NOMO-1 treated with dmso at 0.1 percent for 144 hours (cell line): ENCODE results near the gene NDUFB2.
A peak's percentile ranks its signal among the peaks of the same experiment; 100 is the strongest.
"Not testable (repeated sequence)": the region's sequence is repeated elsewhere in the genome, so short reads cannot be mapped to it uniquely, and the experiment has no call there.

ENCODE experiments used
- DNase-seq: peaks from one replicate; lab custom pipeline; 2025; ENCODE audit not compliant: unreplicated experiment; lab: John Stamatoyannopoulos, UW

NDUFB2 gene

DNA sequence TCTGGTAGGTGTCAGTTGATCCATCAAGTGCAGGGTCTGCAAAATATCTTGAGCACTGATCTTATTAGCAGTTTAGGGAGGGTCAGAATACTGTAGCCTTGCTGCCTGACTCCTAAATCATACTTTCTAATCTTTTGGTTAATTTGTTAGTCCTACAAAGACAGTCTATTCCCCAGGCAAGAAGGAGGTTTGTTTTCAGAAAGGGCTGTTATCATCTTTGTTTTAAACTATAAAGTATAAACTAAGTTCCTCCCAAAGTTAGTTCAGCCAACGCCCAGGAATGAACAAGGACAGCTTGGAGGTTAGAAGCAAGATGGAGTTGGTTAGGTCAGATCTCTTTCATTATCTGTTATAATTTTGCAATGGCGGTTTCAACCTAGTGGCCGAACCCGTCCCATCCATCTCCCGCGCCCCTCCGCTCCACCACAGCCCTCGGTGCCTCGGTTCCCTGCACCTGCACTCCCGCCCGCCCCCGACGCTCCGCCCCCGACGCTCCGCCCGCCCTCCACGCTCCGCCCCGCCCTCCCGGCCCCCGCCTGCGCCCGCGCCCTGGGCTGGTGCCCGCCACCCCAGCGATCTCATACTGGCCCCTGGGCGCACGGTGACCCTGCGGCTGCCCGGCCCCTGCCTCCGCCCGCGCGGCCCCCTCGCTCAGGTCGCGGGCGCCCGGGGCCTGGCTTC lies 24.0 kb upstream of the NDUFB2 start, which contains the start of gene ADCK2:
ADCK2 (plus strand) TSS at position 564 of the 681 bp plus-strand sequence. CDS start 386 bp downstream, outside the sequence.
- DNase-seq, result peak; percentile 20

DNA sequence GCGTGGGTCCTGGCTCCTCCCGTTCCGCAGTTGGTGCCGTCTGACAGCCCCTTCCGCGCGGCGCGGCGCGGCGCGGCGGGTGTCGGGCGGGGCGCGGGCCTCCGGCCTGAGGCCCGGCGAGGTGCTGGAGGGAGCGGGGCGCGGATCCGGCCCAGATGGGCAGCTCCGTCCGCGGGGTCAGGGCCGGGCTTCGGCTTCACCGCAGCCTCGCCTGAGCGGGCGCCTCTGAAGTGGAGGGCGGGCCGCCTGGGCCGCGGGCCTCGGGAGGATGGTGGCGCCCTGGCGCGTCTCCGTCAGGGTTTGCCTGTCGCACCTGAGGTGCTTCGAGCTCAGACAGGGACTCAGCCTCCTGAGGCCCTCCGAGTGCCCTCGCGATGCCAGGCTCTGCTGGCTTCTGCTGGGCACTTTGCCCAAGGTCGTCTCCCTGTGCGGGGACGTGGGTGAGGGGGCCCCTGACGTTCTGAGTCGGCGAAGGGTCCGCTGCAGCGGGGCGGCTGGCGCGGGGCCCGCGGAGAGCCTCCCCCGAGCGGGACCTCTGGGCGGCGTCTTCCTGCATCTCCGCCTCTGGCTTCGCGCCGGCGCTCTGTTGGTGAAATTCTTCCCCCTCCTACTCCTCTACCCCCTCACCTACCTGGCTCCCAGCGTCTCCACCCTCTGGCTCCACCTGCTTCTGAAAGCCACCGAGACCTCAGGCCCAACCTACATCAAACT lies 23.3 kb upstream of the NDUFB2 start:
- DNase-seq, result no peak

DNA sequence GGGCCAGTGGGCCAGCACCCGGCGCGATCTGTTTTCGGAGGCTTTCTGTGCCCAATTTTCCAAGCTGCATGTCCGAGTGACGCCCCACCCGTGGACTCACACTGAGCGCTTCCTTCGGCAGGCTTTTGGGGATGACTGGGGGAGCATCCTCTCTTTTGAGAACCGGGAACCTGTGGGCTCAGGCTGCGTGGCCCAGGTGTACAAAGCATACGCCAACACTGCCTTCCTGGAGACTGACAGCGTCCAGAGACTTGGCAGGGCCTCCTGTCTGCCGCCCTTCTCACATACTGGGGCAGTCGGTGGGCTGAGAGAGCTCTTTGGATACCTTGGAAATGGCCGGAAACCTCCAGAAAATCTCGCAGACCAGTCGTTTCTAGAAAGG lies 22.7 kb upstream of the NDUFB2 start:
- DNase-seq, result no peak

DNA sequence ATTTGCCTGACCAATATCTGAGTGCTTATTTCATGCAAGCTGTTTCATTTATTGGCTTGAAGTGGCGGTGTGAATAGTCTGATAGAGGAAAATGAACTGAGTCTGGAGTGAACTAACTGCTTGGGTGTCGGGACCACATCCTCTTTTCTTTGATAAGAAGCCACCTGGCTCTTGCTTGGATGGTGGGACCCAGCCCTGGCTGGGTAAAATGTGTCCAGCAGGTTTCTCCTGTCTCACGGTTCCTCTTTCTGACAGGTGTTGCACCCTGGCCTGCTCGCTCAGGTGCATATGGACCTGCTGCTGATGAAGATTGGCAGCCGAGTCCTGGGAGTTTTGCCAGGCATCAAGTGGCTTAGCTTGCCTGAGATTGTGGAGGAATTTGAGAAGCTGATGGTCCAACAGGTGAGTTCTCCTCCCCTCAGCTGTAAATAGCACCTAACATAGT lies 22.1 kb upstream of the NDUFB2 start:
- DNase-seq, result no peak

DNA sequence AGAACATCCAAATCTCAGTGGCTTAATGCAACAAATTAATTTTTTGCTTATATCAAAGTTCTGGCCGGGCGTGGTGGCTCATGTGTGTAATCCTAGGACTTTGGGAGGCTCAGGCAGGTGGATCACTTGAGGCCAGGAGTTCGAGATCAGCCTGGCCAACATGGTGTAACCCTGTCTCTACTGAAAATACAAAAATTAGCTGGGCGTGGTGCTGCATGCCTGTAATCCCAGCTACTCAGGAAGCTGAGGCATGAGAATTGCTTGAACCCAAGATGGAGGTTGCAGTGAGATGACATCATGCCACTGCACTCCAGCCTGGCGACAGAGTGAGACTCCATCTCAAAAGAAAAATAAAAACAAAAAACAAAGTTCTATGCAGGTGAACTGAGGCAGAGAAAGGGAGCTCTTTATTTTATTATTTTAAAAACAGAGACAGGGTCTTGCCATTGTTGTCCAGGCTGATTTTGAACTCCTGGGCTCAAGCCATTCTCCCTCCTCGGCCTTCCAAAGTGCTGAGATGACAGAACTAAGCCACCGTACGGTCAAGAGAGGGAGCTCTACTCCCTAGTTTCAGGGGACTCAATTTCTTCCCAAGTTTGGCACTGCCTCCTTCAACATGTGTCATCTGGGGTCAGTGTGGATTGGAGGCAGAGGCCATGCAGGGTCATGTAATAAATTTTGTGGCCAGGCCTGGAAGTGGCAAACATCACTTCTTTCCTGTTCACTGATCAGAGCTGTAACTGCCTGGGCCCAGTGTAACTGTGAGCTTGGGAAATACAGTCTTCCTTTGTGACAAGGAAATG lies 21.4 kb upstream of the NDUFB2 start:
- DNase-seq, result no peak

DNA sequence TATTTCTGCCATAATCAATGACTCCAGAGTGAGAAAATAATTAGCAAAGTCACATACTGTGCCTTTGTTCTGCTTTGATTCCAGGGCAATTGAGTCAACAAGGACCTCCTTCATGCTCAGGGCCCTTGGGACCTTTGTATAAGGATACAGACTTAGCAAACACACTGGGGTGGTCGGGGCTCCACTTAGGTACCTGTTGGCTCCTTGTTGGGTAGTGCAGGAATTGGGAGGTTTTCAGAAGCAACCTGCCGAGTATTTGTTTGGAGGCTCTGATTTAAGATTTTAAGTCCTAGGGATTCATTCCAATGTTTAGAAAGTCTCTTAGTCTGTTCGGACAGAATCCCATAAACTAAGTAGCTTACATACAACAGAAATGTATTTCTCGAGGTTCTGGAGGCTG lies 20.8 kb upstream of the NDUFB2 start:
- no peak for DNase-seq

DNA sequence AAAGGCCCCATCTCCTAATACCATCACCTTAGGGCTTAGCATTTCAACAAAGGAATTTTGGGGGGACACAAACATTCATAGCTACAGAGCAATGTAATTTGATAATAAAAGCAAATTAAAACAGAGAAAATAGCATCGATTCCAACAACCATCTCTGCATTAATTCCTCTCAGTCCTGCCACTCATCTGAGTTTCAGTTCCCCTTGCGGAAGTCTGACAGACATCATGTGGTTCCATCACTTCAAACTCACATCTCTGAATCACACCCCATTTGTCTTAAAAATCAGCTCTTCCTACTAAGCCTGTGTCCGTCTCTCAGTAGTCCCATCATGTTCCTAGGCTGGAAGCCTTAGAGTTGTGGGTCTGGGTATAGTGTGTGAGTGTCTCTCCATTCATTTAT lies 20.2 kb upstream of the NDUFB2 start:
- DNase-seq, result no peak

DNA sequence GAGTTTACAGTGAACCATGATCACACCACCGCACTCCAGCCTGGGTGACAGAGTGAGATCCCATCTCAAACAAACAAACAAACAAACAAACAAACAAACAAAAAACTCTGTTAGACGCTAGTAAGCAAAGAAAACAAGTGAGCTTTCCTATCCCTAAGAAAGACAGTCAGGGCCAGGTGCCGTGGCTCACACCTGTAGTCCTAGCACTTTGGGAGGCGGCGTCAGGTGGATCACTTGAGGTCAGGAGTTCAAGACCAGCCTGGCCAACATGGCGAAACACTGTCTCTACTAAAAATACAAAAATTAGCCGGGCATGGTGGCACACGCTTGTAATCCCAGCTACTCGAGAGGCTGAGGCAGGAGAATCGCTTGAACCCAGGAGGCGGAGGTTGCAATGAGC lies 19.6 kb upstream of the NDUFB2 start:
- DNase-seq, result not testable (repeated sequence)

DNA sequence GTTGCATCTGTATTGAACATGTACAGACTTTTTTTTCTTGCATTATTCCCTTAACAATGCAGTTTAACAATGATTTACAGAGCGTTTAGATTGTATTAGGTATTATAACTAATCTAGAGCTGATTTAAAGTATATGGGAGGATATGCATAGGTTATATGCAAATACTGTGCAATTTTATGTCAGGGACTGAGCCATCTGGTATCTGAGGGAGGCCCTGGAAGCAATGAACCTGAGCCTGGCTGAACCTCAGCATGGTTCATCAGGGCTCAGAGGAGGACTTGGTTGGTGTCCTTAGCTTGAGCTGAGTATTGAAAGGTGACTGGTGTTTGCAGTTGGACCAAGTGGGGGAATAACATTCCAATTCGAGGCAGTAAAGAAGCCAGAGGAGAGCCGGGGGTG lies 19.0 kb upstream of the NDUFB2 start:
- DNase-seq, result no peak

DNA sequence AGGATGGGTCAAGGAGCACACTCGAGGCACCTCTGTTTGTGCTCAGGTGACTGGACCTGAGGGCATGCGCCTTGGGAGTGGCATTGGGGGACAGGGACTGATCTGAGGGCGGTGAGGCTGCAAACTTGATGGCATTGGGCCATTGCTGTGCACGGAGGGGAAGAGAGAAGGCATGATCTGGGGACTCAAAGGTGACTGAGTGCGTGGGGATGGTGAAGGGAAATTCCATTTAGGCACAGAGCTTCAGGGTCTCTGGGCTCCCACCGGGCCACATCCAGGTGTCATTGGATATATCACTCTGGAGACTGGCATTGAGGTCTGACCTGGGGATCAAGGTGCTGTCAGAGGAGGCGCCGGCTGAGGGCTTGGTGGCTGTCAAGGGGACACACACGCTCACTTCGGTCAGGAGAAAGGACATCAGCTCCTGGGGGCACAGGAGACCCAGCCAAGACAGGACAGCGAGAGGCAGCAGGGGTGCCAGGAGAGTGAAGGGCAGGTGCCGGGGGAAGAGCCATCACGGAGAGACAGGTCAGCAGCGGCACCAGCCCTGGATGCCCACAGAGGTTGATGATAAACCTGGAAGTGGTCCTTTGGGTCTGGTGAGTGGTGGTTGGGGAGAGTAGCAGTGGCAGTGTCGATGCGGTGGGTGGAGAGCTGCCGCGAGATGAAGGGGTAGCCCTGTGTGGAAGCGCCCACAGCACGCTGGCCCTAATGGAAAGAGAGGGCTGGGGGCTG lies 18.3 kb upstream of the NDUFB2 start:
- DNase-seq, result no peak

DNA sequence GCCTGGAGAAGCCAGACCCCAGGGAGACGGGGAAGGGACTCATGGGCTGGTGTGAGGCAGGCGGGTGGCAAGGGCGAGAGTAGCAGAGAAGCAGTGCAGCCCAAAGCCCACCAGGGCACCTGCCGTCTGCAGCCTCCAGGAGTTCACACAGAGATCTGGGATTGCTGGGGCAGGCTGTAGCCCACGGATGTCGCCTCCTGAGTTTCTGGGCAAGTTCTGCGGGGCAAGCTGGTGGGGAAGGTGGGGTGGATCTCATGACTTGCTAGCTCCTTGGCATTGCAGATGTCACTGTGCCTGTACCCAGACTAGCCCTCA lies 17.7 kb upstream of the NDUFB2 start:
- no peak for DNase-seq

DNA sequence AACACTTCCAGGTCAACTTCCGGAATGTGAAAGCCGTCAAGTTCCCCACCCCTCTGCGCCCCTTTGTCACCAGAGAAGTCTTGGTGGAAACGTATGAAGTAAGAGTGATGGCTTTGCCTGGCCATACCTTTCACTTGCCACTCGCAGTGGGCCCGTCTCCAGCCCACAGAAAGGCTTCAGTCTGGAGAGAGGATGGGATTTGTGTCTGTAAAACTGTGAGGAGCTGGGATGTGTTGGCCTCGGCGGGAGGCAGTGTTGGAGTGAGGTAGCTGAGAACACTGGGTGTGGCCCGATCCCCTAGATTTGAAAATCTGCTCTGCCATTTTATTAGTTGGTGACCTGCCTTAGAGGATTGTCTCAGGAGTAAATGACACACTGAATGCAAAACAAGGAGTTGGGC lies 17.3 kb upstream of the NDUFB2 start:
- no peak for DNase-seq

DNA sequence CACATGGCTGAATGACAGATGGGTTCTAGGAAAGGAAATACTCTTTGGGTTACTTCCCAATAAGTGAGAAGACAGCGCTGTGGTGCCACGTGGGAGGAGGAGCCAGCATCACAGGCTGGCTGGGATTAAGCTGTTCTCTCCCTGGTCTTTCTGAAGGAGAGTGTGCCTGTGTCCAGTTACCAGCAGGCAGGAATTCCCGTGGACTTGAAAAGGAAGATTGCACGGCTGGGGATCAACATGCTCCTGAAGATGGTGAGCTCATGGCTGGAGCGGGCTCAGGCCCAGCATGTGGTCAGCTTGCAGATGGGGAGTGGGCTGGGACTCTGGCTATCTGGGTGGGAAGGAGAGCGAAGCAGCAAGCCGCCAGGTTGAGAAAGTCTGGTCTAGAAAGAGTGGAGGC lies 15.6 kb upstream of the NDUFB2 start:
- DNase-seq, result no peak

DNA sequence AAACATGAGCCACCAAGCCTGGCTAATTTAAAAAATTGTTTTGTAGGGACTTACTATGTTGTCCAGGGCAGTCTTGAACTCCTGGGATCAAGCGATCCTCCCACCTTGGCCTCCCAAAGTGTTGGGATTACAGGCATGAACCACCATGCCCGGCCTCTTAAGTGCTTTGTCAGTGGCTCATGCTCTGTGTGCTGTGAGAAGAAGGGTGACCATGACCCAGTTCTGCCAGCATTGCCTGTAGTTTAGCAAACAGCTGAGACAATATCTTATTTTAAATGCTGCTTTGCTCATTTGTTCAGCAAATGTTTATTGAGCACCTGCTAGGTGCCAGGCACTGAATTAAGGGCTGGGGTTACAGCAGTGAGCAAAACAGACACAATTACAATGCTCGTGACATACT lies 14.7 kb upstream of the NDUFB2 start:
- DNase-seq, result no peak

DNA sequence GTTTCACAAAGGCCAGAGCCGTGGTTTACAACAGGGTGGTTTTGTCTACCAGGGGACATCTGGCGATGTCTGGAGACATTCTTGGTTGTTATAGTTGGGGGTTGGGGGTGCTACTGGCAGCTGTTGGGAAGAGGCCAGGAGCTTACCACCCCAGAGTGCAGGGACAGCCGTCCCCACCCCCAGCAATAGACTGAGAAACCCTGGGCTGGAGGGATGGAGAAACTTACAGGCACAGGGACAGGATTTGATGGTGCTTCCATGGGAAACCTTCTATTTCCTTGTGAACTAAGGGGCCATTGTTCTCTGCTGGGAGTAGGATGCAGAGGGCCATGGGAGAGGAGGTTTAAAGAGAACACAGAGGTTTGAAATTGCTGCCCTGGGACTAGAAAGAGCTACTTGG lies 12.9 kb upstream of the NDUFB2 start:
- DNase-seq, result no peak

DNA sequence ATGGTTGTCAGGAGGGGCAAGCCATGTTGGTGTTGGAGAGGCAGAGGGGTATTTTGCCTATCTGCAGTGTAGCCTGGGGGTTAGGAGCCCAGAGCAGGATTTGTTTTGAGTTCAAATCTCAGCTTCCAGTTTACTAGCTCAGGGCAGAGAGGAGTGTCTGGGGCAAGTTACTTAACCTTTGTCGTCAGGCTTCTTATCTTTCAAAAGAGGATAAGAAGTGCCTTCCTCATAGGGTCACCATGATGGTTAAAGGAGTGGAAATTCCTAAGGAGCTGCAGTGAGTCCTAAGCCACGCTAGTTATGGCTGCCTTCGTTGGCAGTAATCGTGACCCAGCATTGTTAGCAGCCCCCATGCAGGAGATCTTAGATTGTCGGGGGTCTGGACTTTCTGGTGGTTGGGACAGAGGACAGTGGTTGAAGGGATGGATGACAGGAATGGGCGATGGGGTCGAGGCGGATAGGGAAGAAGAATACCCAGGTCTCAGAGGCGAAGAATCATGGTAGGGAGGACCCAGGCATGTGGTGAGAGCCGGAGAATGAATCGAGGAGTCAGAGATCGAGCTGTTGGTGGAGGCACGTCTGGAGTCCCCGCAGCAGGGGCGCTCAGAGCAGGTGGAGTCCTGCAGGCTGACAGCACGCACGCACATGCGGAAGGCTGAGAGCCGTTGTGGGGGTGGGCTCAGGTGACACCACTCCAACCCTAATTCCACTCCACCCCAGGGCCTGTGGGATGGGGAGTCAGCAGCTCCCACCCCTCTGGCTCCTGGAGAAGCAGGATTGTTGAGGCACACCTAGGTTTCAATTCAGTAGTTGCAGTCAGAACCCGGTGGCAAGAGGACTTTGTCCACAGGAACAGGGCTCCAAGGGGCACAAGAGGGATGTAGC lies 12.2 kb upstream of the NDUFB2 start:
- no peak for DNase-seq

DNA sequence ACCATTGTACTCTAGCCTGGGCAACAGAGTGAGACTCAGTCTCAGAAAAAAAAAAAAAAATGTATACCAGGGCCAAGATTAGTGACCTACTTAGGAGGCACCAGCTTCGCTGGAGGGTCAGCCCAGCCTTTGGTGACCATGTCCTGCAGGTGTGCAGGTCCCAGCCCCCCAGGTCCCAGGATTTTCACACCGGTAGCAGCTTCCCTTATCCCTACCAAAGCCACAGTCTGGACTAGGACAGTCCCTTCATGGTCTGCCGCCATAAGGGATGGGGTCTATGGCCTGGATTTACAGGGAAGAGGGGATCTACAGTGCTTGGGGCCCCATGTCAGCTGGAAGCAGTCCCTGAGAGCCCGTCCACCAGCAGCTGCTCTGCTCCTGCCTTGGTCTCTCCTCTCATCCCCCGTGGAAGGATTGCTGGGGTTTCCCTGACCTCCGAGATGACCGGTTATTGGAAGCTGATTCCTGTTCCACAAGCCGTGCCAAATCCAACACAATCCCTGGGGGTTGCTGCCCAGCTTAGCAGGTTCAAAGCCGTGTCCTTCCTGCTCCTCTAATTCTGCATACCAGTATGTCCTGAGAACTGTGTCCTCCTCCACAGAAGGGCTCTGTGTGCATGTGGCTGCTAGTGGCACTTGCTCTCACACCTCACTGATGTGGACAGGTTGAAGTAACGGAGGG lies 11.0 kb upstream of the NDUFB2 start:
- DNase-seq, result no peak

DNA sequence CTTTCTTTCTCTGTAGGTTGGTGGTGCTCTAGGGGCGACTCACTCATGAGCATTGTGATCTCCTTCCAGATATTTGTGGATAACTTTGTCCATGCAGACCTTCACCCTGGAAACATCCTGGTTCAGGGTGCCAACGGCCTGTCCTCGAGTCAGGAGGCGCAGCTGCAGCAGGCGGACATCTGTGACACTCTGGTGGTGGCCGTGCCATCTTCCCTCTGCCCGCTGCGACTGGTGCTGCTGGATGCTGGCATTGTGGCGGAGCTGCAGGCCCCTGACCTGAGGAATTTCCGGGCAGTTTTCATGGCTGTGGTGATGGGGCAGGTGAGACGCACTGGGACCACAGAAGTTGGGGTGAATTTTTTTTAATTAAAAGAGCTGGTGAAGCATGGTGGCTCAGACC lies 9.6 kb upstream of the NDUFB2 start:
- no peak for DNase-seq

DNA sequence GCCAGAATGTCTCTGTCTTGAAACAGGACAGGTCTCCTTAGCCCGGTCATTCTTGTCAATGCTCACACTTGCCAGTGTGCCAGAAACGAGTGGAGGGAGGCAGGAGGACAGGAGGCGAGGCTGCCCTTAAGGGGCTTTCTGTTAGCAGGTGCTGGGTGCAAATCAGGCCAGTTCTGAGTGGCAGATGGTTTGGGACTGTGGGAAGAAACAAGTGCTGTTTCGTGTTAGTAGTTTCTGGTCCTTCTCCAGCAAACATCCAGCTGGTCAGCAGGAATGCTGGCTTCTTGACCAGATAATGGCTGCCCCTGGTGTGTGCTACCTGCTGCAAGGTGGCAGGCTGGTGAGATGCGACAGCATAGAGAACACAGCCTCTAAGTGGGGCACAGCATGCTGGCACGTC lies 8.2 kb upstream of the NDUFB2 start:
- DNase-seq, result no peak
